Measurements from ENCODE around the gene CWF19L1. TPM values are rescaled to one million over a fixed set of nuclear protein-coding genes. Genes with fewer than 3 reads are reported as not detected.
"Not testable (repeated sequence)": the region's sequence is repeated elsewhere in the genome, so short reads cannot be mapped to it uniquely, and the experiment has no call there.

The CWF19L1 gene
- 28.5 TPM for polyA plus RNA-seq (2013, experiment 1 of 4)
- 31.7 TPM for polyA plus RNA-seq (2013, experiment 2 of 4)
- 24.2 TPM for polyA plus RNA-seq (2013, experiment 3 of 4)
- polyA plus RNA-seq (2013, experiment 4 of 4): 22.4 TPM

DNA sequence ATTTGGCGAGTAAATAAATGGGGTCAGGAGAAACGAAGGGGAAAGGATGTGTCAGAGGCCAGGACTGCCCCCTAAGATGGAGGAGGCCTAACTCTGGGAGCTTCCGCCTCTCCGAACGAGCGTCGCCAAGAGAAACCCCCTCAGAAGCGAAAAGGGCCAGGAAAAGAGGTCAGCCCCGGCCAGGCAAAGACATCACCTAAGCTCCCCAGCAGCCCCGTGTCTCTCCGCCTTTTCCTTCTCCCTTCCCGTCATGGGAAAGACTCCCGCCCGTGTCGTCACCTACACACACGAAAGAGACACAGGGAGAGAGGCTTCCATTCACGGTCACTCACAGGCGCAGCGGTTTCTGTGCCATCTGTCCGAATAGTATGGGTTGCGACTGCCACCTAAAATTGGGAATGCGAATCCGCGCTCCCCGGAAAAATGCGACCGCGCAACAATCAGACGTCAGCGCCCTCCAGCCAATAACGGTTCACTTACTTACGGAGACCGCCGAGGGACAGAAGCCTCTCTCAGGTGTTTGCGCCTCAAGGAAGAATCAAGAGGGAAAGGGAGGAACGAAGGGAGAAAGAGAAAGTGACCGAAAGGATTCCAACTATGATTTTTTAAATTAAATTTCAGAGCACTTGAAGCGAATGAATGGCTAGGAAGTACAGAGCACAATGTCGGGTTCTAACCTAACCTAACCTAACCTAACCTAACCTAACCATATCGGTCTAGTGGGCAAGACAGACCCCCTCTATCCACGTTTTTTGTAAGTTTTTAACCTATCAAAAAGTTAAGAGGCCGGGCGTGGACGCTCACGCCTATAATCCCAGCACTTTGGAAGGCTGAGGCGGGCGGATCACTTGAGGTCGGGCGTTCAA lies at the start of gene CWF19L1:
Gene CWF19L1 (minus strand): TSS at position 400 of the 866 bp plus-strand sequence. CDS start 45 bp downstream, at position 355.
- H3K4me3 ChIP-seq (ENCODE audit: insufficient read depth, low read depth, low read length): peak within 1 kb of the TSS; percentile 98
- no peaks in the 10 kb centered on the region for H3K36me3 ChIP-seq (ENCODE audit: control insufficient read depth, insufficient read depth, low read length)
- no peaks in the 10 kb centered on the region for H3K27me3 ChIP-seq (ENCODE audit: control insufficient read depth, insufficient read depth, low read length, poor library complexity, severe bottlenecking)
- H3K9me3 ChIP-seq (ENCODE audit: control insufficient read depth, low read length): no peaks in the 10 kb centered on the region
- H3K4me1 ChIP-seq (ENCODE audit: control insufficient read depth, insufficient read depth, low read length): peaks cover 10% of the 10 kb centered on the region
- H3K27ac ChIP-seq (ENCODE audit: insufficient read depth, low read depth, low read length, poor library complexity, severe bottlenecking): peak within 1 kb of the TSS; percentile 87
- WGBS, 2 experiments: 11% methylated on average over 49 of the region's 49 CpGs

DNA sequence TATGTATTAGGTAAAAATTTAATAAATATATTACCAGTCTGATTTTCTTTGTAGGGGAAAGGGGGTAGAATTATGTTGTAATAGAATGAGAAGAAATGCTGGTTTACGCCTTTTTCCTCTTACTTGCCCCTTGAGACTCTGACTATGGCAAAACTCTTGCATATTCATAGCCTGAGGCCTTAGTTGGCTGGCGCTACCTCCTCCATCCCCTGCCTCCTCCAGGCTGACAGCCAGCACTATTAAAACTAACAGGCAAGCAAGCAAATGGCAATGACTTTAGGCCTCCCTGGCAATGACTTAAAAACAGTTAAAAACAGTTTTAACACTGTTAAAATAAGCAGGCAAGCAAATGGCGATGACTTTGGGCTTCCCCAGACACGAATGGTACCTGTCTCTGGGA lies 48.2 kb upstream of the CWF19L1 start:
- Histone ChIP-seq H3K27me3 (ENCODE audit: control insufficient read depth, insufficient read depth, low read length, poor library complexity, severe bottlenecking) (peaks cover 26% of the 10 kb centered on the region), H3K4me1 (ENCODE audit: control insufficient read depth, insufficient read depth, low read length) (no peaks in the 10 kb centered on the region), H3K4me3 (ENCODE audit: insufficient read depth, low read depth, low read length) (no peak overlapping the region), H3K36me3 (ENCODE audit: control insufficient read depth, insufficient read depth, low read length) (no peaks in the 10 kb centered on the region), H3K27ac (ENCODE audit: insufficient read depth, low read depth, low read length, poor library complexity, severe bottlenecking) (no peak overlapping the region), H3K9me3 (ENCODE audit: control insufficient read depth, low read length) (no peaks in the 10 kb centered on the region)
- 87 to 89% methylated on average over 4 of the region's 4 CpGs for WGBS, 2 experiments

DNA sequence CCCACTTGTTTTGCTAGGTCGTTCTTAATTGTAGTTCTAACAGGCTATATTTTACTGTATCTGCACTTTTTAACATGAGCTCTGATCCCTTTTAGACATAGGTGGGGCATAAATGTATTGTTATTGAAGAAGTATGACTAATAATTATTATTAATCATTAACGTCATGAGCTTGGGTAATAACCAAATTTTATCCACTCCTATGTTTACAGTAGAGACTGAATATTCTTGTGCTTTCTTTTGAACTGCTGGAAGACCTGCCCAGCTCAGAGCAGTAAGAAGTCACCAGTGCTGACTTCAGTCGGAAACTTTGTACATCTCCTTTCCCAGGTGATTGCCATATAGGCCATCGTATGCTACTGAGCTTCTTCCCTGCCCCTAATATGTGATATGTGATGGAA lies 43.9 kb upstream of the CWF19L1 start:
- Histone ChIP-seq H3K4me3 (ENCODE audit: insufficient read depth, low read depth, low read length) (no peak overlapping the region), H3K27ac (ENCODE audit: insufficient read depth, low read depth, low read length, poor library complexity, severe bottlenecking) (no peak overlapping the region), H3K4me1 (ENCODE audit: control insufficient read depth, insufficient read depth, low read length) (no peaks in the 10 kb centered on the region), H3K9me3 (ENCODE audit: control insufficient read depth, low read length) (no peaks in the 10 kb centered on the region), H3K27me3 (ENCODE audit: control insufficient read depth, insufficient read depth, low read length, poor library complexity, severe bottlenecking) (peaks cover 33% of the 10 kb centered on the region), H3K36me3 (ENCODE audit: control insufficient read depth, insufficient read depth, low read length) (no peaks in the 10 kb centered on the region)
- 88 to 92% methylated on average over 3 of the region's 4 CpGs for WGBS, 2 experiments

DNA sequence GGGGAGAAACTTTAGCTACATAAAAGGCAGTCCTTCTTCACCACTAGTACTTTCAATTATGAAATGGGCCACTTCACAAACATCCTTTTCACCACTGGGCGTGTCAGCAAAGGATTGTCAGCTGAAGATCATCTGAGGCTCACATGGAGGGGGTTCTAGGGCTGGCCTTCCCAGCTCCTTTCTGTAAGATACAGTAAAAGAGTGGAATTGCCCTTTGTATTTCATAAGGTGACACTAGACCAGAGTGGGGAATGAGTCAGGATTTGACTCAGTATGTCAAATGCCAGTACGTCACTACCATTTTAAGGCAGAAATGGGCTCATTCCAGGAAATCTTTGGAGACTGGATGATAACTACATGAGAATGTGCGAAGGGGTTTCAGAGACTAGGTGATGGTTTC lies 40.2 kb upstream of the CWF19L1 start:
- WGBS, 2 experiments: 93 to 95% methylated on average over 3 of the region's 3 CpGs
- H3K9me3 ChIP-seq (ENCODE audit: control insufficient read depth, low read length): no peaks in the 10 kb centered on the region
- H3K36me3 ChIP-seq (ENCODE audit: control insufficient read depth, insufficient read depth, low read length): no peaks in the 10 kb centered on the region
- no peaks in the 10 kb centered on the region for H3K4me1 ChIP-seq (ENCODE audit: control insufficient read depth, insufficient read depth, low read length)
- H3K4me3 ChIP-seq (ENCODE audit: insufficient read depth, low read depth, low read length): no peak overlapping the region
- no peak overlapping the region for H3K27ac ChIP-seq (ENCODE audit: insufficient read depth, low read depth, low read length, poor library complexity, severe bottlenecking)
- peaks cover 29% of the 10 kb centered on the region for H3K27me3 ChIP-seq (ENCODE audit: control insufficient read depth, insufficient read depth, low read length, poor library complexity, severe bottlenecking)

DNA sequence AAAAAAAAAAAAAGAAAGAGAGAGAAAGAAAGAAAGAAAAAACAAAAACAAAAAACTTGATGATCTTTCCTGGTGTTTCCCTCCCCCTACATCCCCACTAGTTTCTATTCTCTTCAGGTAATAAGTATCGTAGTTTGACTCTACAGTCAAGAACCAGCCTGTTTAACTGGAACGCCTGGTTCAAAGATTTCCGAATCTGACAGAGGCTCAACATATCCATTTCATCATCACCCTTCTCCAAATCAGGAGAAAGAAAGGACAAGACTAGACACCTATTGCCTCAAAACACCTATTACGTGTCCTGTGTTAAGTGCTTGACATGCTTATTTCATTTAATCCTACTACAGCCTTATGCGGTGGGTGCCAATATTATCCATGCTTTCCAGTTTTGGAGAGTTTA lies 39.4 kb upstream of the CWF19L1 start:
- WGBS, 2 experiments: 90 to 92% methylated on average over 5 of the region's 5 CpGs
- no peaks in the 10 kb centered on the region for H3K9me3 ChIP-seq (ENCODE audit: control insufficient read depth, low read length)
- no peak overlapping the region for H3K27ac ChIP-seq (ENCODE audit: insufficient read depth, low read depth, low read length, poor library complexity, severe bottlenecking)
- no peaks in the 10 kb centered on the region for H3K4me1 ChIP-seq (ENCODE audit: control insufficient read depth, insufficient read depth, low read length)
- H3K27me3 ChIP-seq (ENCODE audit: control insufficient read depth, insufficient read depth, low read length, poor library complexity, severe bottlenecking): peaks cover 25% of the 10 kb centered on the region
- H3K4me3 ChIP-seq (ENCODE audit: insufficient read depth, low read depth, low read length): no peak overlapping the region
- H3K36me3 ChIP-seq (ENCODE audit: control insufficient read depth, insufficient read depth, low read length): no peaks in the 10 kb centered on the region

DNA sequence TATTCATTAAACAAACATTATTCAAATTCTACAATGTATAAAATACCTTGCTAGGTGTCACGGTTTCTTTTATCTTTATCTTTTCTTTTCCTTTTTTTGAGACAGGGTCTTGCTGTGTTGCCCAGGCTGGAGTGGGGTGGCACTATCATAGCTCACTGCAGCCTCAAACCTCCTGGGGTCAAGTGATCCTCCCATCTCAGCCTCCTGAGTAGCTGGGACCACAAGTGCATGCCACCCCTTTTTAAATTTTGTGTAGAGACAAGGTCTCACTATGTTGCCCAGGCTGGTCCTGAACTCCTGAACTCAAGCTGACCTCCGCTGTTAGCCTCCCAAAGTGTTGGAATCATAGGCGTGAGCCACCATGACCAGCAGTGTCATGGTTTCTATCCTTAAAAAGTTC lies 37.0 kb upstream of the CWF19L1 start:
- no peaks in the 10 kb centered on the region for H3K9me3 ChIP-seq (ENCODE audit: control insufficient read depth, low read length)
- H3K4me1 ChIP-seq (ENCODE audit: control insufficient read depth, insufficient read depth, low read length): no peaks in the 10 kb centered on the region
- H3K4me3 ChIP-seq (ENCODE audit: insufficient read depth, low read depth, low read length): no peak overlapping the region
- WGBS, 2 experiments: 88 to 91% methylated on average over 3 of the region's 3 CpGs
- no peak overlapping the region for H3K27ac ChIP-seq (ENCODE audit: insufficient read depth, low read depth, low read length, poor library complexity, severe bottlenecking)
- H3K27me3 ChIP-seq (ENCODE audit: control insufficient read depth, insufficient read depth, low read length, poor library complexity, severe bottlenecking): peaks cover 12% of the 10 kb centered on the region
- H3K36me3 ChIP-seq (ENCODE audit: control insufficient read depth, insufficient read depth, low read length): no peaks in the 10 kb centered on the region

DNA sequence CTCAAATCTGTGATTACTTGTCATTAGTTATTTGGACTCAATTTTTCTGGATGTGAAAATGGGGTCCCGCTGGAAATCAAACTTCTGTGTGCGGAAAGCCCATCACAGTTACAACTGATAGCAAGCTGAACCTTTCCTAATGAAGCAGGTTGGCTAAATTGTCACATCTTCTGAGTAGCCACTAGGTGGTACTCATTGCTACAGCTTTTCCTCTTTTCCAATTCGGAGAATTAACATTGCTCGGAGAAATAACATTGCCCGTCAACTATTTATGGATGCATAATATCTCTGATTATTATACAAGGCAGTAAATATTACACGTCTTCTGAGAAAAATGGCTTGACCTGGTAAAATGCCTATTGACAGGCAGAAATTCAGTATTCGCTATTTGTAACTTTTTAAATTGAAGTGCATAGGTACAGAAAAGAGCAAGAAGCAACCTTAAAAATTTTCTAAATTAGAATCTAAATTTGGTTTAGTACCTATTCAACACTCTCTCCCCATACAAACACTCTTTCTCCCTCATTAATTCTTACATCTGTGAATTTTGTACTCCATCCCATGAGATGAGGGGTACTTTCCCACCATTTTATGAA lies 36.4 kb upstream of the CWF19L1 start:
- Histone ChIP-seq H3K27ac (ENCODE audit: insufficient read depth, low read depth, low read length, poor library complexity, severe bottlenecking) (no peak overlapping the region), H3K4me3 (ENCODE audit: insufficient read depth, low read depth, low read length) (no peak overlapping the region), H3K9me3 (ENCODE audit: control insufficient read depth, low read length) (no peaks in the 10 kb centered on the region), H3K27me3 (ENCODE audit: control insufficient read depth, insufficient read depth, low read length, poor library complexity, severe bottlenecking) (peaks cover 12% of the 10 kb centered on the region), H3K4me1 (ENCODE audit: control insufficient read depth, insufficient read depth, low read length) (no peaks in the 10 kb centered on the region), H3K36me3 (ENCODE audit: control insufficient read depth, insufficient read depth, low read length) (no peaks in the 10 kb centered on the region)
- 49 to 55% methylated on average over 4 to 7 of the region's 7 CpGs for WGBS, 2 experiments

DNA sequence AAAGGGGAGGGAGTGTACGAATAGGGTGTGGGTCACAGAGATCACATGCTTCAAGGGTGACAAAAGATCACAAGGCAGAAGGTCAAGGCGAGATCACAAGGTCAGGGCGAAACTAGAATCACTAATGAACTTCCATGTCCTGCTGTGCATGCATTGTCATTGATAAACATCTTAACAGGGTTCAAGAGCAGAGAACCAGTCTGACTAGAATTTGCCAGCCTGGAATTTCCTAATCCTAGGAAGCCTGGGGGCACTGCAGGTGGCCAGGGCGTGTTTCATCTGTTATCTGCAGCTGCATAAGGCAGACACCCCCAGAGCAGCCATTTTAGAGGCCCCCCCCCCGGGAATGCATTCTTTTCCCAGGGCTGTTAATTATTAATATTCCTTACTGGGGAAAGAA lies 33.7 kb upstream of the CWF19L1 start:
- WGBS, 2 experiments: 59 to 62% methylated on average over 4 to 5 of the region's 5 CpGs

DNA sequence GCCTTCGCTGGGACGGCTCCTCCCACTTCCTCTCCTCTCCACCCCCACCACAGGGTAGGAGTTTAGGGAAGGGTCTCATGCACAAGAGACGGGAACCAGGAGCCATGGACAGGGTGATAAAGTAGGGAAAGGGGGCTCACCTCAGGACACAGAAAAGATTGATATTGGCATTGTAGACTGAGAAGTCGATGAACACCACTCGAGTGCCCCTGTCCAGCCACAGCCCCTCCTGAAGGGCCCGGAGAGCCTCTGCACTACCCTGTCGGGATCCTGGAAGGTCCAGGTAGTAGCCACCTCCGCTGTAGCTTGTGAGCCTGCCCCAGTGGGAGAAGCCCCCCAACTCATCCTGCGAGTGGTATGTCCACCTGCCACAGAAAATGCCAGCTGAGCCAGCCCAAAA lies 29.8 kb upstream of the CWF19L1 start:
- Histone ChIP-seq H3K27ac (ENCODE audit: insufficient read depth, low read depth, low read length, poor library complexity, severe bottlenecking) (no peak overlapping the region), H3K36me3 (ENCODE audit: control insufficient read depth, insufficient read depth, low read length) (no peaks in the 10 kb centered on the region), H3K4me3 (ENCODE audit: insufficient read depth, low read depth, low read length) (no peak overlapping the region), H3K9me3 (ENCODE audit: control insufficient read depth, low read length) (no peaks in the 10 kb centered on the region), H3K27me3 (ENCODE audit: control insufficient read depth, insufficient read depth, low read length, poor library complexity, severe bottlenecking) (peaks cover 11% of the 10 kb centered on the region), H3K4me1 (ENCODE audit: control insufficient read depth, insufficient read depth, low read length) (no peaks in the 10 kb centered on the region)
- WGBS, 2 experiments: 88 to 91% methylated on average over 7 of the region's 9 CpGs

More for the DNA sequence above, 33.7 kb upstream of the CWF19L1 start:
- H3K36me3 ChIP-seq (ENCODE audit: control insufficient read depth, insufficient read depth, low read length); H3K27me3 ChIP-seq (ENCODE audit: control insufficient read depth, insufficient read depth, low read length, poor library complexity, severe bottlenecking); H3K4me1 ChIP-seq (ENCODE audit: control insufficient read depth, insufficient read depth, low read length); H3K9me3 ChIP-seq (ENCODE audit: control insufficient read depth, low read length); H3K4me3 ChIP-seq (ENCODE audit: insufficient read depth, low read depth, low read length); H3K27ac ChIP-seq (ENCODE audit: insufficient read depth, low read depth, low read length, poor library complexity, severe bottlenecking): not testable (repeated sequence)

DNA sequence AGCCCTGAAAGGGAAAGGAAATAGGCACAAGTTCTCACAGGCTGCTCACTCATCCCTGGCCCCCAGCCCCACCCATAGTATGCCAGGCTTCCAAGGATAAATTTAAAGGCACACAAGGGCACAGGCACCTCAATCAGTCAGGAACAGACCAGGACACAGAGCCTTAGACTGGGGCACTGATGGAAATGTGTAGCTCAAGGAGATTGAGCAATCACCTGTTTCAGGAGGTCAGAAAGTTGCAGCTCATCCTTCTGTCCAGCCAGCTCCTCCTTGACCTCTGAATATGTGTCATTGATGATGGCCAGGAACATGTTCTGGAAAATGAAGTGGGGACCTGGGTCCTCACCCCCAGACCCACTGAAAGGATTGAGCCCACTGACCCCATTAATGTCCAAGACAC lies 25.6 kb upstream of the CWF19L1 start:
- no peaks in the 10 kb centered on the region for H3K9me3 ChIP-seq (ENCODE audit: control insufficient read depth, low read length)
- peaks cover 11% of the 10 kb centered on the region for H3K27me3 ChIP-seq (ENCODE audit: control insufficient read depth, insufficient read depth, low read length, poor library complexity, severe bottlenecking)
- no peak overlapping the region for H3K27ac ChIP-seq (ENCODE audit: insufficient read depth, low read depth, low read length, poor library complexity, severe bottlenecking)
- no peaks in the 10 kb centered on the region for H3K36me3 ChIP-seq (ENCODE audit: control insufficient read depth, insufficient read depth, low read length)
- H3K4me3 ChIP-seq (ENCODE audit: insufficient read depth, low read depth, low read length): no peak overlapping the region
- H3K4me1 ChIP-seq (ENCODE audit: control insufficient read depth, insufficient read depth, low read length): no peaks in the 10 kb centered on the region
